Fibroblast of pulmonary artery (primary cell): ENCODE data around the gene GTF3A.

ENCODE experiments used
- DNase-seq: peaks from one replicate; pipeline ENCODE4 v3.0.0-alpha.2; 2010; ENCODE audit warnings: low read depth
- H3K4me3 ChIP-seq: replicated peaks from 2 replicates; pipeline ENCODE4 v1.5.1; 2011; ENCODE audit warnings: low read depth, mild to moderate bottlenecking, control low read depth, low read length, moderate library complexity
- TF ChIP-seq, protein P1 (sequence below): IDR thresholded peaks from 2 replicates; pipeline ENCODE4 v1.5.1; 2011; ENCODE audit warnings: mild to moderate bottlenecking, control low read depth, low read length, inconsistent platforms; ENCODE audit errors: missing control alignments

Gene GTF3A

DNA sequence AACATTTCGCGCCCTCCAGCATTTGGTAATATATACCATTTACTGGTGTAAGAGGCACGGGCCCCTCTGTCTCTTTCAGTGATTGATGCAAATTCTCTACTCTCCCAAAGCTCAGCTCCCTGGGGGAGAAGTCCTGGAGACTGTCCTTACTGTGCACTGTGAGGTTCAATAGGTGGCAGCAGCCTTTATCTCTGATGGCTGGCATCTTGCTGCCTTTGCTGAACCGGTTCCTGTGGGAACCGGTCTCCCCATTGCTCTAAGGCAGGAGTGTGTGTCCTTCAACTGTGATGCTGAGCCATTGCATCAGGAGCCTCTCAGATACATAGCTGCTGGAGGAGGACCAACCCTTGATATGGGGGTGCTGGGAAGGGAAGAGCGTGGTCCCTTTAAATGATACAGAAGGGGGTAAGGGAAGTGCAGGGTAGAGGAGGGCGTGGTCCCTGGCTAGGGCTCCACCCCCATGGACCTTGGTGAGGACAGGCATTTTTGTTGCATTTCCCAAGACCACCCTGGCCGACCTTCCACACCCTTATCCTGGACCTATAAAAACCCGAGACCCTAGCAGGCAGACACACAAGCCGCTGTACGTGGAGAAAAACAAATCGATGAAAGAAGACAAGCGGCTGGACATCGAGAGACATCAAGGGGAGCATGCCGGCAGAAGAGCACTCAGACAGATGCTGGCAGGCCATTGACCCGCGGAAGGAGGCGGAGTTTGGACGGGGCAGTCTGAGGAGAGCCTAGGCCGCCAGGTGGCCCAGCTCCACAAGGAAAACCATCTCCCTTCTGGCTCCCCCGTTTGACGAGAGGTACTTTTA is 41.1 kb upstream of the GTF3A start:
- no peak overlapping the region for H3K4me3 ChIP-seq
- TF ChIP-seq, protein P1, sequence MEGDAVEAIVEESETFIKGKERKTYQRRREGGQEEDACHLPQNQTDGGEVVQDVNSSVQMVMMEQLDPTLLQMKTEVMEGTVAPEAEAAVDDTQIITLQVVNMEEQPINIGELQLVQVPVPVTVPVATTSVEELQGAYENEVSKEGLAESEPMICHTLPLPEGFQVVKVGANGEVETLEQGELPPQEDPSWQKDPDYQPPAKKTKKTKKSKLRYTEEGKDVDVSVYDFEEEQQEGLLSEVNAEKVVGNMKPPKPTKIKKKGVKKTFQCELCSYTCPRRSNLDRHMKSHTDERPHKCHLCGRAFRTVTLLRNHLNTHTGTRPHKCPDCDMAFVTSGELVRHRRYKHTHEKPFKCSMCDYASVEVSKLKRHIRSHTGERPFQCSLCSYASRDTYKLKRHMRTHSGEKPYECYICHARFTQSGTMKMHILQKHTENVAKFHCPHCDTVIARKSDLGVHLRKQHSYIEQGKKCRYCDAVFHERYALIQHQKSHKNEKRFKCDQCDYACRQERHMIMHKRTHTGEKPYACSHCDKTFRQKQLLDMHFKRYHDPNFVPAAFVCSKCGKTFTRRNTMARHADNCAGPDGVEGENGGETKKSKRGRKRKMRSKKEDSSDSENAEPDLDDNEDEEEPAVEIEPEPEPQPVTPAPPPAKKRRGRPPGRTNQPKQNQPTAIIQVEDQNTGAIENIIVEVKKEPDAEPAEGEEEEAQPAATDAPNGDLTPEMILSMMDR = no peak
- no peak for DNase-seq

- H3K4me3 ChIP-seq = no peak overlapping the region
- TF ChIP-seq, protein P1 = no peak
- no peak for DNase-seq
Observed at GRCh38 chr13:27384285-27384684, 40.1 kb upstream of the GTF3A start.

GRCh38 chr13:27388241-27388640 is 36.2 kb upstream of the GTF3A start:
- no peak for DNase-seq
- H3K4me3 ChIP-seq = no peak overlapping the region
- TF ChIP-seq, protein P1 = no peak

- no peak for DNase-seq
- no peak overlapping the region for H3K4me3 ChIP-seq
- TF ChIP-seq, protein P1 = no peak
Observed at GRCh38 chr13:27389891-27390290, 34.5 kb upstream of the GTF3A start.

GRCh38 chr13:27391471-27391870 is 32.9 kb upstream of the GTF3A start:
- DNase-seq = no peak
- TF ChIP-seq, protein P1 = no peak
- H3K4me3 ChIP-seq = no peak overlapping the region

GRCh38 chr13:27393101-27393500 is 31.3 kb upstream of the GTF3A start:
- TF ChIP-seq, protein P1 = no peak
- DNase-seq = no peak
- H3K4me3 ChIP-seq = no peak overlapping the region

DNA sequence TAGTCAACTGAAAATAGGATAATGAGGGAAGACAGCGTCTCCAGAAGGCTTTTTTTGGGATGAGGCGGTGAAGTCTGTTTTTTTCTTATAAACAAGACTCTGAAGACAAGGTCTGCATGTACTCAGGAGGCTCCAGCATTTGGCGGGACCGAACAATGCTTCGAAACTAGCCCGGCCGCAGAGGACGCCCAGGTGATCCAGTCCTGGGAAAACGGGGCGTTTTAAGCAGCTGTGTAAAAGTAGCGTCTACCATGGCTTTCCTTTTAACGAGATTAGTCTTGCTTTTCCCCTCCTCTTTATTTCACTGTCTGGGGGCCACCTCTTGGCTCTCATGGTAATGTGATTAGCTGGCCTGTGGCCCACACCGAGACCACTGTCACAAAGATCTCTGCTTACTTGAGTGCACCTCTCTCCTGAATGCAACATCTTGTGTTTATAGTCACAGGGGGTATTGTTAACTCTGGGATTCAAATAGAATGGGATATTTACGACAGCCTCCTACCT is 29.4 kb upstream of the GTF3A start:
- H3K4me3 ChIP-seq = no peak overlapping the region
- TF ChIP-seq, protein P1 = no peak
- DNase-seq = no peak
